NCI-H345 treated with DMSO at 0.1 percent for 48 hours (cell line): ENCODE measurements around the gene SLC6A1.

Experiments used
- DNase-seq: peaks from one replicate; lab custom pipeline; 2025; ENCODE audit not compliant: unreplicated experiment; lab: John Stamatoyannopoulos, UW

The SLC6A1 gene

GRCh38 chr3:10992017-10992942 is at the start of gene SLC6A1:
TSS of gene SLC6A1 (plus strand) at chr3:10992748. CDS start at chr3:11017212, 24,464 bp downstream.
- DNase-seq: no peak

- DNase-seq: no peak
These were observed 47.7 kb upstream of the SLC6A1 start for GRCh38 chr3:10944866-10945265.

GRCh38 chr3:10945683-10946287 is 46.8 kb upstream of the SLC6A1 start:
- DNase-seq: no peak

GRCh38 chr3:10946526-10946925 is 46.0 kb upstream of the SLC6A1 start:
- no peak for DNase-seq

GRCh38 chr3:10948326-10948725 is 44.2 kb upstream of the SLC6A1 start:
- DNase-seq: no peak

GRCh38 chr3:10949197-10949596 is 43.4 kb upstream of the SLC6A1 start:
- no peak for DNase-seq

- no peak for DNase-seq
These were observed 41.9 kb upstream of the SLC6A1 start for GRCh38 chr3:10950476-10951294.

GRCh38 chr3:10951295-10951926 is 41.1 kb upstream of the SLC6A1 start:
- no peak for DNase-seq

- no peak for DNase-seq
These were observed 40.0 kb upstream of the SLC6A1 start for GRCh38 chr3:10952525-10952924.

GRCh38 chr3:10954740-10955139 is 37.8 kb upstream of the SLC6A1 start:
- no peak for DNase-seq

- DNase-seq: no peak
These were observed 36.7 kb upstream of the SLC6A1 start for GRCh38 chr3:10955711-10956453.

GRCh38 chr3:10956531-10956930 is 36.0 kb upstream of the SLC6A1 start:
- no peak for DNase-seq

- DNase-seq: no peak
These were observed 35.6 kb upstream of the SLC6A1 start for GRCh38 chr3:10956986-10957385.

GRCh38 chr3:10957976-10958749 is 34.4 kb upstream of the SLC6A1 start:
- peak; percentile 55 for DNase-seq

- no peak for DNase-seq
These were observed 32.3 kb upstream of the SLC6A1 start for GRCh38 chr3:10960255-10960654.

- DNase-seq: no peak
These were observed 30.6 kb upstream of the SLC6A1 start for GRCh38 chr3:10961921-10962320.

- peak; percentile 32 for DNase-seq
These were observed 30.0 kb upstream of the SLC6A1 start for GRCh38 chr3:10962481-10963036.

GRCh38 chr3:10964537-10965167 is 27.9 kb upstream of the SLC6A1 start:
- no peak for DNase-seq

- peak; percentile 46 for DNase-seq
These were observed 24.1 kb upstream of the SLC6A1 start for GRCh38 chr3:10968401-10968800.
